ENCODE data around the gene PRKG1.

GRCh38 chr10:51319173-51319435 lies 244.8 kb downstream of the PRKG1 start:
- TF ChIP-seq CTCF (IDR thresholded peaks at IDR 0.05) (no peak), POLR2A (IDR thresholded peaks at IDR 0.05) (no peak)
